ENCODE data around the gene NECTIN4.
"Not testable (repeated sequence)": the region's sequence is repeated elsewhere in the genome, so short reads cannot be mapped to it uniquely, and the experiment has no call there.

The NECTIN4 gene

DNA sequence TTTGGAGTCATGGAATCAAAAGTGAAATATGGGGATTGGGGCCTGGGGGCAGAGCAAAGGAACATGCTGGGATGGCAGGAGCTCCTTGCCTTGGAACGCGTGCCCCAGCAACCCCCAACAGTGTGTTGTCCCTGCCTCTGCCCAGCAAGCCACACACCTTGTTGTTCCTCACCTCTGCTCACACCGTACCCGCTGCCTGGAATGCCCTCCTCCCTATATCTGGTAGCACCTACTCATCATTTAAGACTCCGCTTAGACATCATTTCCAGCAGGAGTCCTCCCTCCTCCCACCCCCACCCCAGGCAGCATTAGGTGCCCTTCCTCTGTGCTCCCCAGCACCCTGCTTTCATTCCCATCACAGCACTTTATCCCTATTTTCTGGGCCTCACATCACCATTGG lies 7.8 kb downstream of the NECTIN4 start:
- DNase-seq: no peak

DNA sequence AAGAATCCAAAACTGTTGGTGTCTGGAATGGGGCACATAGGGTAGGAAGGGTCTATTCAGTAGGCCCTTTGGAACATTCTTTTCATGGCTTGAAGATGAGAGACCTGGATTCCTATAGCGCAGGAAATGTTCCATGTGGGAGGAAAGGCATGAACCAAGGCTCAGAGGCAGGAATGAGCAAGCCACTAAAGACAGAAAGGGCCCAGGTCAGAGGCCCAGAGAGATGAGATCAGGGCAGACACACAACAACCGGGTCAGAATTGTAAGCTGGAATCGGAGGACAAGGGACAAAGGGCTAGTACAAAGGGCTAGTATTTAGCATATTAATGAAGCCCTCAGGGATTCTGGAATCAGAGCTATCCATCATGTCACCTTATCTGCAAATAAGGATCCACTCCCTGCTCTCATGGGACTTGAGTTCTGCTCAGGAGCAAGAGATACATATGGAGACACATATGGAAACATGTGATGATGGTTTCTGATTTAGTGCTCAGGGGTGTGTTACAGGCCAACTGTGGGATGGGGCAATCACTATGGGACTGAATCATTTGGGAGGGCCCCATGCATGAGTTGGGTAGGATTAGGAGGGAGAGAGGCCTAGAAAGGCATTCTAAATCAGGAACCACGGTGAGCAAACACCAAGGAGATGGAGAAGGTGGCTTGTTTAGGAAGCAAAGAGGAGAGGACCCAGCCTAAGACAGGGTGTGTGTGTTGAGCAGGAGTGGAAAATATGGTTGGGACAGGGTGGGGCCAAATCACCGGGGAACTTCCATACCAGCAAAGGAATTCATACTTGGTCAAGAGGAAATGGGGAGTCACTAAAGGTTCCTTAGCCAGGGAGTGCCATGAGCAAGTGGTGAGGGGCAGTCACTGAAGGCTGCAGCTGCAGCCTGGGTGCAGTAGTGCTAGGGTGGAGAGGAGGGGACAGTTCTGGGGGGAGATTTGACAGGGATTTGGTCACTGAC lies 8.6 kb downstream of the NECTIN4 start:
- no peak for DNase-seq

DNA sequence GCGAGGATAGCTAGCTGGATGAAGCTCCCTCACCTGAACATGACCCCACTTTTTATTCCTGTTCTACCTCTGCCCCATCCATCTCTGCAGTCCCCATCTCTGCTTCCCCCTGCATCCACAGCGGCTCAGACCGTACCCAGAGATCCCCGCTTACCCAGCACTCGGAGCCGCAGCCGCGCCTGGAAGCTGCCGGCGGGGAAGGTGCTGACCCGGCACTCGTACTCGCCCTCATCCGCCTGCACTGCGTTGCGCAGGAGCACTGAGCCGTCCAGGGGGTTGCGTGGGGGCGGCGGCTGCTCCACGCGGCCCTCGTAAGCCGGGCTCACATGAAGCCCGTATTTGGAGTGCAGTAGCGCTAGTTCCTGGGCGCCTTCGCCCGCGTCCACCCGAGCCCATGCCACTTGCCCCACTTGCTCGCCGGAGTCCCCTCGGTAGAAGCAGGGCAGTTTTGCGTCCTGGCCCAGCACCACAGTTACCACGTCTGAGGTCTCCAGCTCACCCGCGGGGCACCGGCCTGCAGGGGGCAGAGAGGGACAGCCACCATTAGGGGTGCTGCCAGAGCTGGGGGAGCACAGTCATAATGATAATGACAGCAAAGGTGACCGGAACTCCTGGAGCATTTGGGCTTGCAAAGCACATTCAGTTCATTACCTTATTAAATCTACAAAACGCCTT lies 9.8 kb downstream of the NECTIN4 start:
- peak; percentile 7 for DNase-seq

DNA sequence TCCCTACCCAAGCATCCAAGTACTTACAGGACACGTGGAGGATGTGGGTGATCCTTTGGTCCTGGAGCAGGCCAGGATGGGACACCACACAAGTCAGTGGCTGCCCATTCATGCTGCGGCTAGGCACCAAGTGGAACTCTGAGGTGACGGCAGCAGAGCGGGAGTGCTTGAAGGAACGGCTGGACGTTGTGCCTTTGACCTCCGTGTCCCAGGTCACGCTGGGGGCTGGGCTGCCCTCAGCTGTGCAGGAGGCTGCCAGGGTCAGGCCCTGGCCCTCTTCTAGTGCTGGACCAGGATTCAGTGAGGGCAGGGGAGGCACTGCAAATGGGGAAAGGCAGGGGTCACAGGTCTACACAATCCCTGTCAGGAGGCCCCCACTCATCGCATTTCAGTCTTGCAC lies 11.9 kb downstream of the NECTIN4 start:
- DNase-seq: no peak

DNA sequence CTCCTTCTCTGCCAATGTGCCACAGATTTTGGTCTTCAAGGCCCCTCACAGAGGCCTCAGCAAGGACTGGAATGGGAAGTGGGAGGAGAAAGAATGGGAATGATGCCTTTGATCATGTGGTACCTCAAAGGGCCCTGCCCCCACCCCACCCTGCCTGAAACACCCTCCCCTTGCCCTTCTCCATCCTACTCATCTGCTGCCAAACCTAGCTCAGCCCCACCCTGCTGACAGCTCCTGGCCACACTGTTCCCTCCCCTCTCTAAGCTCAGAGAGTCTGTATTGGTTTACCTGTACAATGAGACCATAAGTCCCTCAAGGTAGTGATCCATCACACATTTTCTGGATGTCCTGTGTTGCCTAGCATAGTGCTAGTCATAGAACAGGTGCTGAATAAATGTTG lies 12.9 kb downstream of the NECTIN4 start:
- no peak for DNase-seq

DNA sequence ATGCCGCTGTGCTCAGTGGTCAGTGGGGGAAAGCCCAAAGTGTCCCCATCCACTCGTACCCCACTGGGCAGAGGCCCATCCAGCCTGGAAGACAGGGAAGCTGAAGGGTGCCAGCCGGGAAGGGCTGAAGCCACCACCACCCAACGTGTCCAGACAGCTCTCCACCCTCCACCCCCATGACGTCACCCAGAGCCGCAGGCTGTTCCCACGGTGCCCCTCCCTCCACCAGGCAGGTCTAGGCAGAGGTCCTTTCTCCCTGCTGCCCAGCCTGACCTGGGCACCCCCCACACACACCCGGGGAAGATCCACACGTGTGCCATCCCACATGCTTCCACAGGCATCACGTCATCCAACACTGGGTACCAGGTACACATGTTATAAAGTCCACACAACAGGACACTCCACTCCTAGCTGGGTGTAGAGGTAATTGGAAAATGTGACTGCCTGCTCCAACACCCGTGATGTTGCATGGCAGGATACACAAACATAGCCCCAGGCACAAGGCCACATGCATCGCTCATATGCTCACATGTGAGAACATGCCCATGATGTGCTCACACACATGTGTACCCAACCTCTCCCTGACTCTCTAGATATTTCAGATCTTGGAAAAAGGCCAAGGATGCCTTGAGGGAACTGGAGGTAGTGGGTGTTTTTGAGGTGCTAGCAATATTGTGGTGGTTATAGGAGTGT lies 14.5 kb downstream of the NECTIN4 start:
- DNase-seq: no peak

DNA sequence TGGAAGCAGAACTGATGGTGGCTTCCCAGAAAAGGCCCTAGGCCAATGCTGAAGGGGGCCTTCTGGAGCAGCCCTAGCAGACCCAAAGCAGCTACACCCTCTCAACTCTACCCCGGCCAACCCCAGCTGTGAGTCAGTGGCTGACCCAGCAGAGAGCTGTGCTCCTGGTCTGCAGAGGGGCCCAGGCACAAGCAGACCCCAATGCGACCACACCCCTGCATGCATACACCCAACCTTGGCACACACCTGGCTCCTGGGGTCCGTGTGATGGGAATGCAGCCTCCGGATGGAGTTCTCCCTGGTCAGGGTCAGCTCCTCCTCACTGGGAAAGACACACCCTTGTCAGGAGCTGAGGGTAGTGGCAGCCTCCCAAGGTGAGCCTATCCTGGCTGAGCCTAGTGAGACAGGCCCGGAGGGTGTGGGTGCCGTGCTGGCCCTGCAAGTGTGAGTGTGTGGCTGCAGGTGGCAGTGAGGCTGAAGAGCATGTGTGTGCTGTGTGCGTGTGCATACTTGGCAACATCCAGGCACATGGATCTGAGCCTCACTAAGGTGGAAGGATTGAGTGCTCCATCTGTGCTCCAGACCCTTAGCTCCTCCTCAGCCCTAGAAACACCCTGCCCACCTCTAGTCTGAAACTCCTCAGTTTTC lies 15.8 kb downstream of the NECTIN4 start:
- DNase-seq: no peak

DNA sequence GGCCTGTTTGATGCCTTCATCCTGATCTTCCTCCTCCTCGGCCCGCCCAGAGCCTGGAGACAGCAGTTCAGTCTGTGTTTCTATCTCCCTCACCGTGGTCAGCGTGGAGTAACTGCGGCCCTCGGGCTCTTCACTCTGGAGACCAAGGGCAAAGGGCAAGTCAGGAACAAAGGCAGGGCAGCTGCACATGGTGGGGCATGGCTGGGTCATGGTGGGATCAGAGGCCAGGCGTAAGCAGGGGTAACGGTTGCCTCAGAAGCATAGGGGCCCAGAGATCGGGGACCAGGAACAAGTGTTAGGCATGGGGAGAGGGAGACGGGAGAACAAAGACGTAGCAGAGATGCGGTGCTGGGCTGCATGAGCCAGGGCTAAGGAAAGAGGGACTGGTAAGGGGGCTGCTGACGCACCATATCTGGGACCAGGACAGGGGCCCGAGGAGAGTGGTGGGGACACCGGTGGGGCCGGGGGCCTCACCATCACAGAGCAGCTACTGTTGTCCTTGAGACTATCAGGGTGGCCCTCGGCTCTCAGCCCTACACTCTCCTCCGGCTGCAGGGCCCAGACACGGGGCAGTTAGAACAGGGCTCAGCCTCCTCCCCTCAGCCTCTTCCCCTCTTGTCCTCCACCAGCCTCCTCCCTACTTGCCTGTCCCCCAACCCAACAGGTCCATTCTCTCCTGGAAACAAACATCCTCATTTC lies 16.5 kb downstream of the NECTIN4 start:
- DNase-seq: no peak

DNA sequence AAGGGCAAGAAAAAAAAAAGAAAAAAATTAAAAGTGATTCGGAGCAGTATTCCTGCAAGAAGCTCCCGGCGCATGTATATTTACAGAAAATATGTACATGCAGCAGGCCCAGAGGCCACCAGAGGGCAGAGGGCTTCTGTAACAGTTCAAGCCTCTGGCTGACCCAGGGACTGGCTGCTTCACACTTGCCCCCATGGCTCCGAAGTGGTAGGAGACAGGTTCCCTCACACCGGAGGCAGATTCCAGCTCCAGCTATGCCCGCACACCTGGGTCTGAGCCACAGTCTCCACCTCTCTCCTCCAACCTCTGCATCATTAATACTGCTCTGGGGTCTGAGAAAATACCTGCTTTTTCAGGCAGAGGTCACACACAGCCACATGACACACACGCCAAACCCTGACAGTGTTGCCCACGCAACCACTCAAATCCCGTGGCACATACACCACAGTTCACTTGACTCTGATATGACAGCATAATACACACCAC lies 17.4 kb downstream of the NECTIN4 start:
- DNase-seq: peak; percentile 69

DNA sequence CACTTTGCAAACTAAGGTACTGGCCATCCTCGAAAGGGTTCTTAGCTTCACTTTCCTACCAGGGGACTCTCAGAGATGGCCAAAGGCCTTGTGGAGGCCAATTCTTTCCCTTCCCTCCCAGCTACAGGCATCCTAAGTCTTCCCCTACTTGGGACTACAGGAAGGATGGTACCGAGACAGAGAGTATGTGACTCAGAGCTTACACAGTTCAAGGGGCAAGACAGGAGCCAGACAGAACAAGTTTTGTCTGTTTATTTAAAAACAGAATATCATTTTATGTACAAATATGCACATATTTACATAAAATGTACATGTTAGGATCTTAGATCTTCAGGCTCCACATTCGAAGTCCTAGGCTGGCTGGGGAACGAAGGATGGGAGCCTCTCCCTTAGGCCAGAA lies 18.6 kb downstream of the NECTIN4 start:
- no peak for DNase-seq

DNA sequence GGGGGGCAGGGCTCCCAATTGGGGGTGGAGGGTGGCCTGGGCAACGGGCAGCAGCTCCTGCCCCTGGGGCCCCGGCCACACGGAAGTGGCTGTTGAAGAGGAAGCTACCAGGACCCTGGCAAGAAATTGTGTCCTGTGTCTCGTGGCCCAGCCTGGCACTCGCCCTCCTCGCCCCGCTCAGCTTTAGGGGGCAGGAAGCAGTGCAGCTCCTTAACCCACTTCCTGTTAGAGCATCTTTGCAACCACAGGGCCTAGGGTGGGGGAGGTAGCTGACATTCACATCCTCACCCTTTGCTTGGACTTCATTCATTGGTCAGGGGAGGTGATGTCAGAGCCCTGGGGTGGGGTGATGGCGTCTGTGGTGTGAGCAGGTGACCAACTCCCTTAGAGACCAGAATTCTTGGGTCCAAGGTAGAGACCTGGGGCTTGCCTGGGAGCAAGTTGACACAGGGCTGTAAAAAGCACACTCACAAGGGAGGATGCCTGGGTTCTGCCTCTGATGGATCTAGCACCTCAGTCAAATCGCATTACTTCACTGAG lies 19.6 kb downstream of the NECTIN4 start, which contains the start of gene ARHGAP30:
TSS of gene ARHGAP30 (minus strand) at position 161 of the 540 bp plus-strand sequence. CDS start 267 bp downstream, outside the sequence.
- peak; percentile 90 for DNase-seq

DNA sequence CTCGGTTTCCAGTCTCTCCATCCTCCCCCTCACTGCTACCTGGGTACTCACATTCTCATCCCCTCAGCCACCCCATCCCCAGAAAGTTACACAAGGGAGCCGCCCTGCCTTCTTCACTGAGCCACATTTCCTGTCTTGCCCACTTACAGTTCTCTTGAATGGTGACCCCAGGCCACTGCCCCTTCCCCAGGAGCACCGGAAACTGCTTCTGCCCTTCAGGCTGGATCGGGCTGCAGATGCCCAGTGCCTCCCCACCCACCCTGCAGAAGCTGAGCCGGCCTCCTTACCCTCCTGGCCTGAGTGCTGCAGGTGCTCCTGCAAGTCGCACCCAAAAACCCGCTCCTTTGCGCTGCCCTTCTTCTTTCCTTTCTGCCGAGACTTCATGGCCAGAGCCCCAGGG lies 20.1 kb downstream of the NECTIN4 start:
- peak; percentile 42 for DNase-seq

DNA sequence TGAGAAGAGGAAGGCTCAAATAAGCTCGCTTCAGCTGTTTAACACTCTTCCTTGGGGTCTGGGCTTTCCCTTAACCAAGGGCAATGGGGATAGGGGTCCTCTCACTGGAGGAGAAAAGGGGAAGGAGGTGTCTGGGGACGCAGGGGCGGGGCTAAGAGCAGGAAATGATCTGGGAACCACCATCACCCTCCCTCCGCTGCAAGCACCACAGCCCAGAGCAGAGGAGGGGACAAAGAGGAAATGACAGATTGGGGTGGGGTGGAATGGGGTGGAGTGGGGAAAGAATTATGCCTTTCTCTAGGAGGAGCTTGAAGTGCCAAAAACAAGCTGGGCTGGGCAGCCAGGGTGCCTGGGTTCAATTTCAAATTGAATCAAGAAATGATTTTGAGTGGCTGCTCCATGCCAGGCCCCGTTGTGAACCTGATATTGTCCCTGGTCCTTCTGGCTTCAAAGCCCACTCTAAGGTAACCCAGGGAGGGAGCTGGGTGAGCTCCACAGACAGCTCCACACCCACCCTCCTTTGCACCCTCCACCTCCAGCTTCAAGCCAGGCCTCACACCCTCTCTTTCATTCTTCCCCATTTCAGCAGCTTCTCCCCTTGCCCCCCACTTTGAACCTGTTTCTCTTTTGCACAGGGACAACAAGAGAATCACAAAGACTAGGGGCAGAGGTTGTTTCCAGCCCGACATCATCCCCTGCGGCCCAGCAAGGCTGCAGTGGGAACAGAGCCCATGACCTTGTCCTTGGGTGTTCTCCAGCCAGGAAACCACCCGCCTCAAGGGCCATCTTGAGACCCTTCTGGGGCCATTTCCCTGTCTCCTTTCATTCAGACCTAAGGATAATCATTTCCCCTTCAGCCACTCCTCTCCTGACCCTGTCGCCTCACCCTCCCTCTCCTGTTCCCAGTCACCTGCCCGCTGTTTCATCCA lies 20.8 kb downstream of the NECTIN4 start:
- peak; percentile 88 for DNase-seq

DNA sequence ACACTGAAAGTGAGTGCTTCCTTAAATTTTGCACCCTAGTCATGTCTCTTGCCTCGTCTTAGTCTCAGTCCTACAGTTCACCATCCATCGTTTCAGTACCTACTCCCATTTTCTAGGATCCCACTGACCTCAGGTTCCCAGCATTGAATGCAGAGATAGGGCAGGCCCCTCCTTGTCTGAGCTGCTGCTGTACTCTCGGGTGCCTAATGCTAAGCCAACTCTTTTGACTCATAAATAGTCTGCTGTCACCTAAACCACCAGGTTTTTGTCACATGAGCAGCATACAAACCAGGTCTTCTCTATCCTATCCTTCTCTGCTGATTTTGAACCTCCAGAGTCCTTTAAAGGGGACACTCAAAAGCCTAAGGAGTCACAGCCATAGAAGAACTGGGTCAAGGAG lies 22.7 kb downstream of the NECTIN4 start:
- DNase-seq: peak; percentile 39

DNA sequence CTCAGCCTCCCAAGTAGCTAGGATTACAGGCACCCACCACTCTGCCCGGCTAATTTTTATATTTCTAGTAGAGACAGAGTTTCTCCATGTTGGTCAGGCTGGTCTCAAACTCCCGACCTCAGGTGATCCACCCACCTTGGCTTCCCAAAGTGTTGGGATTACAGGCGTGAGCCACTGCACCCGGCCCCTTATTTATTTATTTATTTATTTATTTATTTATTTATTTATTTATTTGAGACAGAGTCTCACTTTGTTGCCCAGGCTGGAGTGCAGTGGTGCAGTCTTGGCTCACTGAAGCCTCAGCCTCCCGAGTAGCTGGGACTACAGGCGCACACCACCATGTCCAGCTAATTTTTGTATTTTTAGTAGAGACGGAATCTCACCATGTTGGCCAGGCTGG lies 23.7 kb downstream of the NECTIN4 start:
- not testable (repeated sequence) for DNase-seq

DNA sequence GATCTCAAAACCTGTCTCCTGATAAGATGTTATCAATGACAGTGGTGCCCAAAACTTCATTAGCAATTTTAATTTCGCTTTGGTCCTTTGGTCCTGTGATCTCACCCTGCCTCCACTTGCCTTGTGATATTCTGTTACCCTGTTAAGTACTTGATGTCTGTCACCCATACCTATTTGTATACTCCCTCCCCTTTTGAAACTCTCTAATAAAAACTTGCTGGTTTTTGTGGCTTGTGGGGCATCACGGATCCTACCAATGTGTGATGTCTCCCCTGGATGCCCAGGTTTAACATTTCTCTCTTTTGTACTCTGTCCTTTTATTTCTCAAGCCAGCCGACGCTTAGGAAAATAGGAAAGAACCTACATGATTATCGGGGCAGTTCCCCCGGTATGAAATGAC lies 25.4 kb downstream of the NECTIN4 start:
- not testable (repeated sequence) for DNase-seq

DNA sequence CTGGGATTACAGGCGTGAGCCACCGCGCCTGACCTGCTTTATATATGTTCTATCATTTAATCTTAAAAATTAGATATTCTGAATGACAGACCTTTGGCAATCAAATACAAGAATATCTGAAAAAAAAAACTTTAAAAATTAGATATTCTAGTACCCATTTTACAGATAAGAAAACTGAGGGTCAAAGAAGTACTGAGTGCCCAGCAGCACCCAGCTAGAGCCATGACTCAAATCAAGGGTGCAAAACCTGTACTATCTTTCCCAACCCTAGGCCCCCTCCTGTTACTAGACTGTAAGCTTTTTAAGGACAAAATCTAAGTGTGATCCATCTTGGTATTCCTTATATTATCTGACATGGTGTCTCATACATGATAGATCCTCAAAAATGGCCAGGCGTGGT lies 27.9 kb downstream of the NECTIN4 start:
- no peak for DNase-seq

DNA sequence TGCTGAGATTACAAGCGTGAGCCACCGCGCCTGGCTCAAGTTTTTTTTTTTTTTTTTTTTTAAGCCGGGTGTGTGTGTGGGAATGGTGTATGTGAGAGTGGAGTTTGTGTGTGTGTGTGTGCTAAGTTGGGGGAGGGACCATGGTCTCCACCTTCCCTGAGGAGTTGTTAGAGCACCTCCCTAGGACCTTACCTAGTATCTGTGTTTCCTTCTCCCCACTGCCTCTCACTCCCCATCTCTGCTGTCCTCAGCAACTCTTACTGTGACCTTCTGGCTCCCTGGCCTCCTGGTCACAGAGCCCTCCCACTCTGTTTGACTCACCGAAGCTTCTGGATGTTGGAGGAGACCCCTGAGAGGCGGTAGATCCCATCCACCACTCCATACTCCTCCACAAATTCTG lies 30.1 kb downstream of the NECTIN4 start:
- no peak for DNase-seq

DNA sequence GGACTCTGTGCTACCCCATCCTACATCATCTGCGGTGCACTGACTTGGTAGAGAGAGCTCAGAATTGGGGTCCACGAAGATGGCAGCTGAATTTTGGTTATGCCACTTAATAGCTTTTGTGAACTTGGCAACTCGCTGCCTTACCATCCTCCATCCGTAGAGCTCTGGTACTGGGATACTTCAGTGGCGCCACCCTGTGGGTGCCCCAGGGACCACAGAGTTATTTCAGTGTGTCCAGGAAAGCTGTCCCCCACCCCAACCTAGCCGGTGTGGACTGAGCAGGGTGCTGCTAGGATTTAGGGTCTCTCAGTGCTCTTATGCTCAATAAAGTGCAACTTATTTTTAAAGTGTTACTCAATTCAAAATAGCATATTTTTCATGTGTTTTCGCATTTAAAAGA lies 34.6 kb downstream of the NECTIN4 start:
- peak; percentile 31 for DNase-seq

DNA sequence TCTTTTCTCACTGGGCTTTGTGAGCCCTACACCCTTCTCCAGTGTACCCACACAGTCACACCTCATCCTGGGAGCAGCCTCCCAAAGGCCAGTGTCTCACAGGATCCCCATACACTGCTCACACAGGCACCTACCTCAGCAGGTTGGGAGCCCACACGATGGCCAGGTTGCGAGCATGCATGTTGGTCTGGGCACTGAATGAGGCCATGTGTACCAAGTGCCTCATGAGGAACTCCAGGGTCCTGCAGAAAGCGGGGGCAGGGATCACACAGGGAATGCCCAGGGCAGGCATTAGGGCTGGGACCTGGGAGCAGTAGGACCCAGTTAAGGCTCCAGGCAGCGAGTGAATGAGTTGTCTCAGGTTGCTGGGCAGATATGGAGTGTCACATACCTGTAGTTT lies 35.1 kb downstream of the NECTIN4 start:
- DNase-seq: no peak

DNA sequence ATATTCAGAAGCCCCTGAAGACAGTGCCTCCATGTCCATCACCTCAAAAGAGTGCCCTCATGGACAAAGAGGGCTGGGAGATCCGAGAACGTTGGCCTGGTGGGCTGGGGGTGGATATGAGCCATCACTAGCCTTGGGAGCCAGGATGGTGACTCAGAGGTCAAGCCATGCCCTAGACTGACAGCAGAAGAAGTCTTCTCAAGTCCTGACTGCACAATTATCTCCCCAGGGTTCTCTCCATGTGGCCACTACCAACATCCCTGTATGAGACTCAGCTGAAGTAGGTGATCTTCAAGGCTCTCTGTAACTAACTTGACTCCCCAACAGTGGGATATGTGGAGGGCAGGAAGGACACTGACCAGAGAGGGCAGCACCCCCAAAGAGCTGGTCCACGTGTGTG lies 36.5 kb downstream of the NECTIN4 start:
- DNase-seq: no peak
